Measurements from ENCODE around the gene RGS9. TPM values are rescaled to one million over a fixed set of nuclear protein-coding genes. Genes with fewer than 3 reads are reported as not detected.

Gene RGS9
- total RNA-seq, 4 donors from 2014 or later, result 22.4 to 58.6 (median 32.2) TPM

- intact Hi-C loops (cut with DNase I), result no loop called here
- peaks cover 0 to 4% (median 0%) of the 10 kb centered on the region in 4 donors for H3K9me3 ChIP-seq
- TF ChIP-seq CTCF (IDR thresholded peaks at IDR 0.05), result no peak
- no peak for TF ChIP-seq POLR2A (IDR thresholded peaks at IDR 0.05; ENCODE audit: low read depth)
- TF ChIP-seq POLR2AphosphoS5 (IDR thresholded peaks at IDR 0.05), result no peak
- TF ChIP-seq EP300 (IDR thresholded peaks at IDR 0.05), result no peak
- DNase-seq (ENCODE audit: extremely low spot score), result no peak
- no peak overlapping the region for H3K4me3 ChIP-seq
- H3K27me3 ChIP-seq, result no peaks in the 10 kb centered on the region
- H3K27ac ChIP-seq (replicated peaks in 1 of 4), result no peak overlapping the region
- no peaks in the 10 kb centered on the region for H3K36me3 ChIP-seq
- peaks cover 0 to 4% (median 0%) of the 10 kb centered on the region in 4 donors for H3K4me1 ChIP-seq
These were observed 128.1 kb downstream of the RGS9 start for GRCh38 chr17:65265276-65265675.

- intact Hi-C loops (cut with DNase I), result no loop called here
- H3K4me3 ChIP-seq, result no peak overlapping the region
- H3K4me1 ChIP-seq, result peaks cover 0 to 4% (median 0%) of the 10 kb centered on the region in 4 donors
- 89% methylated on average over 2 of the region's 2 CpGs for WGBS
- TF ChIP-seq POLR2AphosphoS5 (IDR thresholded peaks at IDR 0.05), result peak in 1 of 2 donors; percentile 31
- TF ChIP-seq CTCF (IDR thresholded peaks at IDR 0.05), result no peak
- H3K27me3 ChIP-seq, result no peaks in the 10 kb centered on the region
- peaks cover 0 to 4% (median 0%) of the 10 kb centered on the region in 4 donors for H3K9me3 ChIP-seq
- no peak for DNase-seq (ENCODE audit: extremely low spot score)
- peak overlapping the region in 3 of 4 donors; percentile 10 to 55 (median 25) for H3K27ac ChIP-seq (replicated peaks in 1 of 4)
- H3K36me3 ChIP-seq, result no peaks in the 10 kb centered on the region
These were observed 131.7 kb downstream of the RGS9 start for GRCh38 chr17:65268832-65269231.

GRCh38 chr17:65270499-65271253 is 133.5 kb downstream of the RGS9 start:
- Histone ChIP-seq H3K4me1 (peaks cover 0 to 4% (median 0%) of the 10 kb centered on the region in 4 donors), H3K9me3 (peaks cover 0 to 4% (median 0%) of the 10 kb centered on the region in 4 donors), H3K27me3 (no peaks in the 10 kb centered on the region), H3K36me3 (no peaks in the 10 kb centered on the region), H3K27ac (replicated peaks in 1 of 4) (no peak overlapping the region), H3K4me3 (no peak overlapping the region)
- no peak for DNase-seq (ENCODE audit: extremely low spot score)
- 67% methylated on average over 23 of the region's 23 CpGs for WGBS
- TF ChIP-seq CTCF (IDR thresholded peaks at IDR 0.05), result no peak
- no peak for TF ChIP-seq POLR2A (IDR thresholded peaks at IDR 0.05; ENCODE audit: low read depth)
- no peak for TF ChIP-seq EP300 (IDR thresholded peaks at IDR 0.05)
- no peak for TF ChIP-seq POLR2AphosphoS5 (IDR thresholded peaks at IDR 0.05)
- intact Hi-C loops (cut with DNase I), result no loop called here

- H3K27ac ChIP-seq (replicated peaks in 1 of 4), result no peak overlapping the region
- H3K36me3 ChIP-seq, result no peaks in the 10 kb centered on the region
- TF ChIP-seq POLR2A (IDR thresholded peaks at IDR 0.05; ENCODE audit: low read depth) (no peak), CTCF (IDR thresholded peaks at IDR 0.05) (no peak), EP300 (IDR thresholded peaks at IDR 0.05) (no peak), POLR2AphosphoS5 (IDR thresholded peaks at IDR 0.05) (no peak)
- WGBS, result 67% methylated on average over 4 of the region's 4 CpGs
- DNase-seq (ENCODE audit: extremely low spot score), result no peak
- peaks cover 0 to 4% (median under 1%) of the 10 kb centered on the region in 4 donors for H3K4me1 ChIP-seq
- intact Hi-C loops (cut with DNase I), result no loop called here
- no peaks in the 10 kb centered on the region for H3K9me3 ChIP-seq
- no peak overlapping the region for H3K4me3 ChIP-seq
- H3K27me3 ChIP-seq, result no peaks in the 10 kb centered on the region
These were observed 134.1 kb downstream of the RGS9 start for GRCh38 chr17:65271296-65271695.

Small RNAs within 50 kb of the gene (small RNA-seq; reads per million reads assigned to genes)
- 0 reads per million in 3 donors for gene AC060771.1

Other genes starting within 250 kb of the RGS9 start
- gene LRRC37A3, start 217.9 kb upstream of the RGS9 start, total RNA-seq, result 1 to 10 TPM; 2.4 to 5.8 (median 4.9) TPM
- gene GNA13, start 80.6 kb upstream of the RGS9 start, total RNA-seq, result 10 to 100 TPM; 54.2 to 79.6 (median 69.2) TPM

Measured in esophagus muscularis mucosa (tissue), 4 donors.